HL-60 (cell line): ENCODE data around the gene KDM4F.

Experiments
- DNase-seq, 2 experiments: peaks; one replicate each; pipeline ENCODE4 v3.0.0-alpha.2; 2010 to 2020; ENCODE audit warnings: low read depth in 1 of 2, low spot score in 1 of 2
- H3K27ac ChIP-seq: fragments of 250-450 bp; sonication (Bioruptor Pico); replicated peaks from 2 replicates; pipeline ENCODE4 v1.5.1; 2020; ENCODE audit warnings: mild to moderate bottlenecking, moderate library complexity
- H3K27me3 ChIP-seq: fragments of 250-450 bp; sonication (Bioruptor Pico); 2 replicates; pipeline ENCODE4 v1.5.1; 2021; ENCODE audit warnings: mild to moderate bottlenecking, moderate library complexity; ENCODE audit not compliant: insufficient read depth, poor library complexity, severe bottlenecking
- H3K4me3 ChIP-seq: replicated peaks from 2 replicates; pipeline ENCODE4 v1.5.1; 2011; ENCODE audit warnings: mild to moderate bottlenecking, control low read depth, low read length; ENCODE audit not compliant: insufficient read depth
- GABPA ChIP-seq: IDR thresholded peaks from 2 replicates; pipeline ENCODE4 v1.6.1; 2012; ENCODE audit warnings: low read depth
- POLR2AphosphoS5 ChIP-seq: IDR thresholded peaks from 2 replicates; pipeline ENCODE4 v1.6.1; 2012; ENCODE audit warnings: low read depth
- REST ChIP-seq: IDR thresholded peaks from 2 replicates; pipeline ENCODE4 v1.6.1; 2012; ENCODE audit warnings: low read depth; ENCODE audit not compliant: insufficient replicate concordance
- SPI1 ChIP-seq: IDR thresholded peaks from 2 replicates; pipeline ENCODE4 v1.6.1; 2012; ENCODE audit warnings: low read depth, mild to moderate bottlenecking, borderline replicate concordance
- TF ChIP-seq, protein P1 (sequence below): IDR thresholded peaks from one replicate; pipeline ENCODE4 v1.5.1; 2011; ENCODE audit warnings: low read length, control low read depth, inconsistent platforms; ENCODE audit not compliant: insufficient read depth

The KDM4F gene

GRCh38 chr11:95066716-95067038 lies 17.5 kb downstream of the KDM4F start, which contains the start of gene SRSF8:
SRSF8 (plus strand) TSS chr11:95066919; CDS start chr11:95067227, 308 bp downstream.
- Histone ChIP-seq H3K27me3 (no peaks in the 10 kb centered on the region), H3K4me3 (peak within 1 kb of the TSS; percentile 81), H3K27ac (peak within 1 kb of the TSS; percentile 93)
- no peak for DNase-seq
- TF ChIP-seq REST = no peak
- TF ChIP-seq POLR2AphosphoS5 = no peak
- TF ChIP-seq SPI1 = no peak
- TF ChIP-seq GABPA = no peak
- TF ChIP-seq, protein P1, sequence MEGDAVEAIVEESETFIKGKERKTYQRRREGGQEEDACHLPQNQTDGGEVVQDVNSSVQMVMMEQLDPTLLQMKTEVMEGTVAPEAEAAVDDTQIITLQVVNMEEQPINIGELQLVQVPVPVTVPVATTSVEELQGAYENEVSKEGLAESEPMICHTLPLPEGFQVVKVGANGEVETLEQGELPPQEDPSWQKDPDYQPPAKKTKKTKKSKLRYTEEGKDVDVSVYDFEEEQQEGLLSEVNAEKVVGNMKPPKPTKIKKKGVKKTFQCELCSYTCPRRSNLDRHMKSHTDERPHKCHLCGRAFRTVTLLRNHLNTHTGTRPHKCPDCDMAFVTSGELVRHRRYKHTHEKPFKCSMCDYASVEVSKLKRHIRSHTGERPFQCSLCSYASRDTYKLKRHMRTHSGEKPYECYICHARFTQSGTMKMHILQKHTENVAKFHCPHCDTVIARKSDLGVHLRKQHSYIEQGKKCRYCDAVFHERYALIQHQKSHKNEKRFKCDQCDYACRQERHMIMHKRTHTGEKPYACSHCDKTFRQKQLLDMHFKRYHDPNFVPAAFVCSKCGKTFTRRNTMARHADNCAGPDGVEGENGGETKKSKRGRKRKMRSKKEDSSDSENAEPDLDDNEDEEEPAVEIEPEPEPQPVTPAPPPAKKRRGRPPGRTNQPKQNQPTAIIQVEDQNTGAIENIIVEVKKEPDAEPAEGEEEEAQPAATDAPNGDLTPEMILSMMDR = no peak

DNA sequence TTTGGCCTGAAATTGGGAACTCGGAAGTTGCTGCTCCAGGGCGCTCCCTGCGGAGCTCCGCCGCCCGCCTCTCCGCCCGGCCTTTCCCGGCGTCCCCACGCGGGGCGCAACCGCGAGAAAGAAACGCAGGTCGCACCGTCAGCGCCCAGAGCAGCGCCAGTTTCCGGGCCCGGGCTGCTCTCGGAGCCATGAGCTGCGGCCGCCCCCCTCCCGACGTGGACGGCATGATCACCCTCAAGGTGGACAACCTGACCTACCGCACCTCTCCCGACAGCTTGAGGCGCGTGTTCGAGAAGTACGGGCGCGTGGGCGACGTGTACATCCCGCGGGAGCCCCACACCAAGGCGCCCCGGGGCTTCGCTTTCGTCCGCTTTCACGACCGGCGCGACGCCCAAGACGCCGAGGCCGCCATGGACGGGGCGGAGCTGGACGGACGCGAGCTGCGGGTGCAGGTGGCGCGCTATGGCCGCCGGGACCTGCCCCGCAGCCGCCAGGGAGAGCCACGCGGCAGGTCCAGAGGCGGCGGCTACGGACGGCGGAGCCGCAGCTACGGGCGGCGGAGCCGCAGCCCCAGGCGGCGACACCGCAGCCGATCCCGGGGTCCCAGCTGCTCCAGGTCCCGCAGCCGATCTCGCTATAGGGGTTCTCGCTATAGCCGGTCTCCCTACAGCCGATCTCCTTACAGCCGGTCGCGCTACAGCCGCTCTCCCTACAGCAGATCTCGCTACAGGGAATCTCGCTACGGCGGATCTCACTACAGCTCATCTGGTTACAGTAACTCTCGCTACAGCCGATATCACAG lies 18.0 kb downstream of the KDM4F start:
- Histone ChIP-seq H3K4me3 (peak overlapping the region; percentile 81), H3K27ac (peak overlapping the region; percentile 93), H3K27me3 (no peaks in the 10 kb centered on the region)
- peak; percentile 45 for TF ChIP-seq REST
- TF ChIP-seq POLR2AphosphoS5 = peak; percentile 81
- TF ChIP-seq GABPA = no peak
- TF ChIP-seq, protein P1 = no peak
- TF ChIP-seq SPI1 = no peak
- peak in 1 of 2 experiments; percentile 79 for DNase-seq

GRCh38 chr11:95067841-95068219 lies 18.6 kb downstream of the KDM4F start:
- Histone ChIP-seq H3K27ac (peak overlapping the region; percentile 93), H3K4me3 (peak overlapping the region; percentile 81), H3K27me3 (no peaks in the 10 kb centered on the region)
- no peak for TF ChIP-seq REST
- no peak for TF ChIP-seq POLR2AphosphoS5
- no peak for TF ChIP-seq SPI1
- TF ChIP-seq, protein P1 = no peak
- no peak for DNase-seq
